B cell (primary cell): ENCODE results near the gene CD300H. TPM values are rescaled to one million over a fixed set of nuclear protein-coding genes. Genes with fewer than 3 reads are reported as not detected.
"Not testable (repeated sequence)": the region's sequence is repeated elsewhere in the genome, so short reads cannot be mapped to it uniquely, and the experiment has no call there.

Experiments used
- ATAC-seq: fragments of 200-7000 bp; cut with Tn5 transposase; one replicate; pipeline ENCODE4 v1.10.0; 2021; ENCODE audit warnings: low read depth, mild to moderate bottlenecking, moderate number of reproducible peaks, moderate library complexity
- CTCF ChIA-PET: fragments of 350-600 bp; sonication (Branson Sonifier 250); formaldehyde crosslinking; loops from one replicate; lab custom pipeline; 2021; ENCODE audit warnings: antibody characterized with exemption, inconsistent platforms; lab: Charles Lee
- POLR2A ChIA-PET: fragments of 350-600 bp; sonication (Branson Sonifier 250); formaldehyde crosslinking; loops from one replicate; lab custom pipeline; 2021; ENCODE audit warnings: antibody characterized with exemption; lab: Charles Lee
- DNase-seq: peaks from one replicate; pipeline ENCODE4 v3.0.0; 2013
- H2AFZ ChIP-seq: 2 replicates; pipeline ENCODE4 v1.6.1; 2012; ENCODE audit warnings: mild to moderate bottlenecking, low read depth, low read length; ENCODE audit not compliant: insufficient read depth, poor library complexity, severe bottlenecking
- H3K27ac ChIP-seq, 2 donors: 1 replicate in 1 of 2; 2 replicates in 1 of 2; pipeline ENCODE4 v1.5.1; 2012 to 2013; ENCODE audit warnings: low read length in 2 of 2, mild to moderate bottlenecking in 2 of 2, moderate library complexity in 1 of 2
- H3K27me3 ChIP-seq, 4 experiments: fragments of 200-600 bp in 1 of 4; sonication (generic) in 1 of 4; replicated peaks in 1 of 4; 1 replicate in 2 of 4; 2 replicates in 2 of 4; pipeline versions ENCODE4 v1.6.1 to v1.7.0; 2013 to 2016; ENCODE audit warnings: low read length in 3 of 4, mild to moderate bottlenecking in 2 of 4, mixed read lengths in 1 of 4, moderate library complexity in 1 of 4; ENCODE audit not compliant: insufficient read depth in 4 of 4, control insufficient read depth in 3 of 4; ENCODE audit errors: control extremely low read depth in 1 of 4
- H3K36me3 ChIP-seq, 2 experiments: replicated peaks in 1 of 2; 1 replicate in 1 of 2; 2 replicates in 1 of 2; pipeline versions ENCODE4 v1.6.1 to v1.7.1; 2013; ENCODE audit warnings: low read length in 1 of 2; ENCODE audit not compliant: insufficient read depth in 2 of 2, control insufficient read depth in 1 of 2; ENCODE audit errors: control extremely low read depth in 1 of 2, extremely low read depth in 1 of 2
- H3K4me1 ChIP-seq, 2 donors: fragments of 200-600 bp in 1 of 2; sonication (generic) in 1 of 2; 1 replicate in 1 of 2; 2 replicates in 1 of 2; pipeline versions ENCODE4 v1.5.1 to v1.6.1; 2013 to 2017; ENCODE audit warnings: low read length in 2 of 2; ENCODE audit not compliant: control insufficient read depth in 2 of 2, insufficient read depth in 2 of 2
- H3K4me2 ChIP-seq: replicated peaks from 2 replicates; pipeline ENCODE3; 2012; ENCODE audit warnings: mild to moderate bottlenecking, low read depth, low read length; ENCODE audit not compliant: poor library complexity, severe bottlenecking
- H3K4me3 ChIP-seq, 5 experiments: fragments of 200-600 bp in 1 of 5; sonication (generic) in 1 of 5; 1 replicate in 3 of 5; 2 replicates in 2 of 5; pipeline versions ENCODE4 v1.5.1 to v1.7.0; 2011 to 2016; ENCODE audit warnings: low read length in 4 of 5, mild to moderate bottlenecking in 4 of 5, low read depth in 2 of 5, control low read depth in 1 of 5, moderate library complexity in 1 of 5; ENCODE audit not compliant: insufficient read depth in 1 of 5; ENCODE audit errors: control extremely low read depth in 1 of 5, extremely low read depth in 1 of 5
- H3K79me2 ChIP-seq: fragments of 200-600 bp; sonication (generic); one replicate; pipeline ENCODE4 v1.6.0; 2016; ENCODE audit warnings: low read length; ENCODE audit not compliant: control insufficient read depth, insufficient read depth
- H3K9ac ChIP-seq: fragments of 200-600 bp; sonication (generic); 2 replicates; pipeline ENCODE4 v1.6.1; 2017; ENCODE audit warnings: mild to moderate bottlenecking, low read length, moderate library complexity
- H3K9me3 ChIP-seq, 3 donors: one replicate each; pipeline versions ENCODE4 v1.6.1 to v1.7.1; 2013; ENCODE audit warnings: low read length in 2 of 3; ENCODE audit not compliant: control insufficient read depth in 2 of 3, insufficient read depth in 1 of 3; ENCODE audit errors: control extremely low read depth in 1 of 3
- H4K20me1 ChIP-seq: 2 replicates; pipeline ENCODE4 v1.6.0; 2012; ENCODE audit warnings: mild to moderate bottlenecking, low read length; ENCODE audit not compliant: insufficient read depth, control insufficient read depth, poor library complexity, severe bottlenecking
- H3K27ac Mint-ChIP-seq: one replicate; pipeline ENCODE4 v1.8.0; 2021; ENCODE audit warnings: mixed read lengths
- H3K27me3 Mint-ChIP-seq: one replicate; pipeline ENCODE4 v1.8.0; 2021; ENCODE audit warnings: mixed read lengths
- H3K4me1 Mint-ChIP-seq: one replicate; pipeline ENCODE4 v1.8.0; 2021; ENCODE audit warnings: mixed read lengths
- H3K4me3 Mint-ChIP-seq: one replicate; pipeline ENCODE4 v1.8.0; 2021; ENCODE audit warnings: mixed read lengths
- H3K9me3 Mint-ChIP-seq: one replicate; pipeline ENCODE4 v1.8.0; 2022; ENCODE audit warnings: mixed read lengths; ENCODE audit not compliant: insufficient read depth
- EZH2 ChIP-seq: IDR thresholded peaks from 2 replicates; pipeline ENCODE4 v1.6.1; 2012; ENCODE audit warnings: borderline replicate concordance, low read depth, mild to moderate bottlenecking, moderate library complexity, low read length; ENCODE audit not compliant: insufficient read depth, poor library complexity, severe bottlenecking
- WGBS: methylation state at CpG from one replicate; pipeline ENCODE4 v1.1.5; 2013; ENCODE audit warnings: missing lambda C conversion rate; ENCODE audit not compliant: insufficient coverage; 5-methylcytosine and 5-hydroxymethylcytosine counted together
- intact Hi-C: fragments of 100-400 bp; cut with micrococcal nuclease; formaldehyde crosslinking; loops from one replicate; pipeline ENCODE4 v1.10.0; 2022
- polyA plus RNA-seq: library from polyadenylated mRNA; depleted of rRNA; stranded (reverse); fragments of >200 nt; gene quantifications from 2 replicates; pipeline ENCODE4 v1.2.3, GENCODE V29; 2012
- total RNA-seq, 2 donors: library from RNA; stranded (reverse); fragments of 120-200 nt in 1 of 2; gene quantifications; 1 replicate in 1 of 2; 2 replicates in 1 of 2; pipeline versions ENCODE4 v1.2.3 to v1.2.4, GENCODE V29; 2013 to 2022
- TF ChIP-seq, protein P1 (sequence below): fragments of 200-600 bp; IDR thresholded peaks from one replicate; pipeline ENCODE4 v1.8.0; 2022; ENCODE audit warnings: antibody characterized with exemption, mild to moderate bottlenecking

Gene CD300H
- total and polyA plus RNA-seq, 2 donors (not counting 1 experiment from before 2014, with no cell fraction given), result 0.58 TPM; not detected in 1

DNA sequence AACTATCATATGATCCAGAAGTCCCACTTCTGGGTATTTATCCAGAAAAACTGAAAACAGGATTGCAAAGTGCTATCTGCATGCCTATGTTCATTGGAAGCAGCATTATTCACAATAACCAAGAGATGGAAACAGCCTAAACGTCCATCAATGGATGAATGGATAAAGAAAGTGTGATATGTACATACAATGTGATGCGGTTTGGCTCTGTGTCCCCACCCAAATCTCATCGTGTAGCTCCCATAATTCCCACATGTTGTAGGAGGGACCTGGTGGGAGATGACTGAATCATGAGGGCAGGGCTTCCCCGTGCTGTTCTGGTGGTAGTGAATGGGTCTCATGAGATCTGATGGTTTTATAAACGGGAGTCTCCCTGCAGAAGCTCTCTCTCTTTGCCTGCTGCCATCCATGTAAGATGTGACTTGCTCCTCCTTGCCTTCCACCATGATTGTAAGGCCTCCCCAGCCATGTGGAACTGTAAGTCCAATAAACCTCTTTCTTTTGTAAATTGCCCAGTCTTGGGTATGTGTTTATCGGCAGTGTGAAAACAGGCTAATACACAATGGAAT lies 48.8 kb downstream of the CD300H start:
- ATAC-seq, CTCF ChIA-PET: not testable (repeated sequence)

DNA sequence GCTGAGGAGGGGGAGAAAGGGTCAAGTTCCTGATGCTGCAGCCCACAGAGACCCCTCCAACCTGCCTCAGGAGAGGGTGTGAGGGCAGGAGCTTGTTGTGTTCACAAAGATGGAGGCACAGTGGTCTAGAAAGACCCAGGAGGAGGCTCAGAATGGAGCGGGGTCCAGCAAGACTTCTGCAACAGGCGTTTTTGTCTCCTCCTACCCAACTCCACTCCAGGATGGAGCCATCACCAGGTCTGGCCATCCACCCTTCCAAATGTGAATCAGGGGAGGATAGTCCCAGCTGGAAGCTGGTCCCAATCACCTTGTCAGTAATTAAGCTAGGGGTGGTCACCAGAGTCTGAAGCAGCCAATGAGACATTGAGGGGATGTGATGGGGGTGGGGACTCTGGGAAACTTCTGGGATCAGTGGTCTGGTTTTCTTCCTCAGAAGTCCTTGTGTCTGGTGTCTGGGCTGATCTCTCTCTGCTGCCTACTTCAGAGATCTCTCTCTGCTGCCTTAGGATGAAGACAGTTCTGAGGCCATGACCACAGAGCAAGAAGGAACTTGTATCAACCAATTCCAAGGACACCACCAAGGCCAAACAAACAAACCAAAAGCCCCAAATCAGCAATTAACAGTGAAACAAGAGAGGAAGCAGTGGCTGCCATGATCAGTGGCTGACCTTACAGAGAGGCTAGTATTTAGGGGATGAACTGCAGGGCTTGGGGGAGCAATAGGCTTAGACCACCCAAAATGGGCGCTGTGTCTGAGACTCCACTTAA lies 50.6 kb downstream of the CD300H start:
- CTCF ChIA-PET, result no interaction called here
- H3K27ac Mint-ChIP-seq, result no peak overlapping the region
- no peak for DNase-seq

More for the DNA sequence above, 48.8 kb downstream of the CD300H start:
- H3K9me3 ChIP-seq, result peaks cover 0 to 16% (median 7%) of the 10 kb centered on the region in 3 donors
- intact Hi-C loops, H3K9ac ChIP-seq, H3K27ac ChIP-seq, H4K20me1 ChIP-seq, H3K27me3 ChIP-seq, DNase-seq, H3K36me3 ChIP-seq, H3K4me2 ChIP-seq, H3K4me3 ChIP-seq, H3K27ac Mint-ChIP-seq, POLR2A ChIA-PET, H3K4me3 Mint-ChIP-seq, H3K79me2 ChIP-seq, H2AFZ ChIP-seq: not testable (repeated sequence)
- H3K4me1 ChIP-seq, result peaks cover 22 to 25% of the 10 kb centered on the region in 2 donors
- Mint-ChIP-seq H3K4me1 (peaks cover 23% of the 10 kb centered on the region), H3K27me3 (peaks cover 10% of the 10 kb centered on the region), H3K9me3 (peaks cover 10% of the 10 kb centered on the region)
- no CpG with 5 or more reads among the region's 6 CpGs for WGBS

More for the DNA sequence above, 50.6 kb downstream of the CD300H start:
- peaks cover 5% of the 10 kb centered on the region for H3K27me3 Mint-ChIP-seq
- no peak overlapping the region for H3K9ac ChIP-seq
- 100% methylated on average over 1 of the region's 3 CpGs for WGBS
- H3K4me1 ChIP-seq, result peaks cover 29 to 36% of the 10 kb centered on the region in 2 donors
- H2AFZ ChIP-seq, result no peak overlapping the region
- no peaks in the 10 kb centered on the region for H4K20me1 ChIP-seq
- no peak overlapping the region for H3K27ac ChIP-seq
- H3K36me3 ChIP-seq, result no peaks in the 10 kb centered on the region
- peaks cover 32% of the 10 kb centered on the region for H3K4me1 Mint-ChIP-seq
- no peaks in the 10 kb centered on the region for H3K79me2 ChIP-seq
- no peak for ATAC-seq
- H3K9me3 Mint-ChIP-seq, result peaks cover 10% of the 10 kb centered on the region
- TF ChIP-seq, protein P1, sequence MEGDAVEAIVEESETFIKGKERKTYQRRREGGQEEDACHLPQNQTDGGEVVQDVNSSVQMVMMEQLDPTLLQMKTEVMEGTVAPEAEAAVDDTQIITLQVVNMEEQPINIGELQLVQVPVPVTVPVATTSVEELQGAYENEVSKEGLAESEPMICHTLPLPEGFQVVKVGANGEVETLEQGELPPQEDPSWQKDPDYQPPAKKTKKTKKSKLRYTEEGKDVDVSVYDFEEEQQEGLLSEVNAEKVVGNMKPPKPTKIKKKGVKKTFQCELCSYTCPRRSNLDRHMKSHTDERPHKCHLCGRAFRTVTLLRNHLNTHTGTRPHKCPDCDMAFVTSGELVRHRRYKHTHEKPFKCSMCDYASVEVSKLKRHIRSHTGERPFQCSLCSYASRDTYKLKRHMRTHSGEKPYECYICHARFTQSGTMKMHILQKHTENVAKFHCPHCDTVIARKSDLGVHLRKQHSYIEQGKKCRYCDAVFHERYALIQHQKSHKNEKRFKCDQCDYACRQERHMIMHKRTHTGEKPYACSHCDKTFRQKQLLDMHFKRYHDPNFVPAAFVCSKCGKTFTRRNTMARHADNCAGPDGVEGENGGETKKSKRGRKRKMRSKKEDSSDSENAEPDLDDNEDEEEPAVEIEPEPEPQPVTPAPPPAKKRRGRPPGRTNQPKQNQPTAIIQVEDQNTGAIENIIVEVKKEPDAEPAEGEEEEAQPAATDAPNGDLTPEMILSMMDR, result no peak
- TF ChIP-seq EZH2, result no peak
- H3K4me3 Mint-ChIP-seq, result no peak overlapping the region
- peaks cover 0 to 7% (median 2%) of the 10 kb centered on the region in 4 experiments for H3K27me3 ChIP-seq
- no peak overlapping the region for H3K4me3 ChIP-seq
- no peak overlapping the region for H3K4me2 ChIP-seq
- intact Hi-C loops, result no loop called here
- H3K9me3 ChIP-seq, result peaks cover 0 to 13% (median 7%) of the 10 kb centered on the region in 3 donors
- POLR2A ChIA-PET, result no interaction called here
